K562 (cell line): ENCODE results near the gene CCDC169. TPM values are rescaled to one million over a fixed set of nuclear protein-coding genes. Genes with fewer than 3 reads are reported as not detected.

Experiments
- ATAC-seq: fragments of 200-7000 bp; cut with Tn5 transposase; 3 replicates; pipeline ENCODE4 v1.9.1; 2020; ENCODE audit warnings: moderate library complexity
- BruUV-seq: library from RNA; stranded (reverse); fragments of 400-500 nt; replicated peaks from 2 replicates; lab custom pipeline; 2021; lab: Mats Ljungman, UMichigan
- CTCF ChIA-PET: fragments of 300-600 bp; formaldehyde crosslinking; extraction: SDS; loops from one replicate; lab custom pipeline; 2021; ENCODE audit warnings: low intra/inter-chr PET ratio; lab: Yijun Ruan, JAX
- POLR2A ChIA-PET: fragments of 300-600, 350-650 bp; sonication (Branson Sonifier 250); formaldehyde crosslinking; extraction: SDS; loops from one replicate; lab custom pipeline; 2021; ENCODE audit warnings: antibody characterized with exemption, inconsistent platforms; lab: Yijun Ruan, JAX
- DNase-seq, 4 experiments: peaks; one replicate each; pipeline versions ENCODE4 v3.0.0 to v3.0.0-alpha.2; 2011 to 2018; ENCODE audit warnings: low spot score in 3 of 4, mixed read lengths in 3 of 4; ENCODE audit errors: extremely low read depth in 1 of 4
- FAIRE-seq: peaks from 2 replicates; lab custom pipeline; 2011; peaks lifted over from hg19 to GRCh38; lab: Jason Lieb, UNC
- H2AFZ ChIP-seq: 2 replicates; pipeline ENCODE4 v1.6.0; 2011; ENCODE audit warnings: low read depth, low read length, control low read depth, inconsistent platforms
- H3K27ac ChIP-seq: fragments of 200-600 bp; 3 replicates; pipeline ENCODE4 v1.8.0; 2011; ENCODE audit warnings: low read depth, mild to moderate bottlenecking, control low read depth, inconsistent platforms, low read length, moderate library complexity, mixed read lengths; ENCODE audit errors: extremely low read depth
- H3K27me3 ChIP-seq, 2 experiments: fragments of 300-600 bp in 1 of 2; 2 replicates in 1 of 2; 3 replicates in 1 of 2; pipeline versions ENCODE4 v1.6.0 to v1.8.0; 2011; ENCODE audit warnings: inconsistent platforms in 2 of 2, low read length in 2 of 2, mild to moderate bottlenecking in 1 of 2, mixed read lengths in 1 of 2, moderate library complexity in 1 of 2; ENCODE audit not compliant: control insufficient read depth in 2 of 2, insufficient read depth in 2 of 2
- H3K36me3 ChIP-seq: fragments of 300-600 bp; 3 replicates; pipeline ENCODE4 v1.8.0; 2011; ENCODE audit warnings: mild to moderate bottlenecking, low read length, inconsistent platforms; ENCODE audit not compliant: control insufficient read depth, insufficient read depth
- H3K4me1 ChIP-seq, 2 experiments: fragments of 200-600 bp in 1 of 2; replicated peaks in 1 of 2; 2 replicates in 1 of 2; 3 replicates in 1 of 2; pipeline versions ENCODE4 v1.5.1 to v1.8.0; 2011; ENCODE audit warnings: inconsistent platforms in 2 of 2, low read length in 2 of 2, mild to moderate bottlenecking in 1 of 2, mixed read lengths in 1 of 2, moderate library complexity in 1 of 2; ENCODE audit not compliant: control insufficient read depth in 2 of 2, insufficient read depth in 2 of 2
- H3K4me2 ChIP-seq: 2 replicates; pipeline ENCODE4 v1.6.1; 2011; ENCODE audit warnings: low read length, control low read depth, inconsistent platforms, mixed read lengths; ENCODE audit not compliant: insufficient read depth
- H3K4me3 ChIP-seq: fragments of 200-600 bp; sonication (generic), shearing (Covaris generic); 2 replicates; pipeline ENCODE4 v1.5.1; 2016; ENCODE audit warnings: control low read depth, inconsistent platforms
- H3K79me2 ChIP-seq: fragments of 200-600 bp; 3 replicates; pipeline ENCODE4 v1.8.0; 2011; ENCODE audit warnings: low read length, inconsistent platforms; ENCODE audit not compliant: control insufficient read depth, insufficient read depth
- H3K9ac ChIP-seq, 2 experiments: 2 replicates each; pipeline versions ENCODE4 v1.6.0 to v1.6.1; 2011; ENCODE audit warnings: low read depth in 2 of 2, low read length in 2 of 2, control low read depth in 1 of 2, inconsistent platforms in 1 of 2, mild to moderate bottlenecking in 1 of 2, mixed read lengths in 1 of 2; ENCODE audit not compliant: insufficient read depth in 1 of 2
- H3K9me1 ChIP-seq: one replicate; pipeline ENCODE4 v1.6.0; 2011; ENCODE audit warnings: inconsistent platforms, mild to moderate bottlenecking, low read length, moderate library complexity; ENCODE audit not compliant: control insufficient read depth, insufficient read depth
- H3K9me3 ChIP-seq: replicated peaks from 2 replicates; pipeline ENCODE4 v1.5.1; 2011; ENCODE audit warnings: low read depth, low read length, inconsistent platforms; ENCODE audit not compliant: control insufficient read depth, insufficient read depth
- H4K20me1 ChIP-seq: replicated peaks from 2 replicates; pipeline ENCODE4 v1.6.1; 2011; ENCODE audit warnings: low read length, inconsistent platforms, mixed read lengths; ENCODE audit not compliant: control insufficient read depth, insufficient read depth
- ARHGAP35 ChIP-seq: fragments of 450-650 bp; IDR thresholded peaks from 2 replicates; pipeline ENCODE4 v1.6.1; 2018; ENCODE audit not compliant: partially characterized antibody
- BCOR ChIP-seq: fragments of 450-650 bp; IDR thresholded peaks from 2 replicates; pipeline ENCODE4 v1.6.1; 2016
- BRD9 ChIP-seq: fragments of 450-650 bp; IDR thresholded peaks from 2 replicates; pipeline ENCODE4 v1.6.1; 2018; ENCODE audit warnings: low read depth; ENCODE audit not compliant: partially characterized antibody
- FOXJ3 ChIP-seq: sonication (generic); formaldehyde crosslinking; IDR thresholded peaks from 2 replicates; pipeline ENCODE4 v1.4.0; 2020; ENCODE audit warnings: mild to moderate bottlenecking, missing genetic modification reagents
- MYNN ChIP-seq, 2 experiments: sonication (generic); formaldehyde crosslinking in 1 of 2; IDR thresholded peaks; 2 replicates each; pipeline versions ENCODE4 v1.5.0 to v1.6.1; 2016 to 2020; ENCODE audit warnings: antibody characterized with exemption in 1 of 2, missing genetic modification reagents in 1 of 2
- PTRF ChIP-seq: fragments of 450-650 bp; IDR thresholded peaks from 2 replicates; pipeline ENCODE4 v1.6.1; 2016; ENCODE audit warnings: mild to moderate bottlenecking, missing genetic modification characterization, missing compliant biosample characterization
- RAD51 ChIP-seq: fragments of 450-650 bp; IDR thresholded peaks from 2 replicates; pipeline ENCODE4 v1.7.1; 2016; ENCODE audit warnings: low read depth, mild to moderate bottlenecking, borderline replicate concordance
- TBP ChIP-seq: optimal IDR thresholded peaks from 2 replicates; pipeline ENCODE3; 2011; ENCODE audit warnings: low read depth, low read length, improper control_type of control experiment
- ZFP1 ChIP-seq: fragments of 450-650 bp; formaldehyde crosslinking; IDR thresholded peaks from 2 replicates; pipeline ENCODE4 v1.4.0; 2020; ENCODE audit warnings: mild to moderate bottlenecking, mixed read lengths
- ZFX ChIP-seq: sonication (generic); formaldehyde crosslinking; IDR thresholded peaks from 2 replicates; pipeline ENCODE4 v1.8.0; 2022; ENCODE audit warnings: mild to moderate bottlenecking, missing genetic modification reagents, moderate library complexity
- ZKSCAN1 ChIP-seq: fragments of 150-350 bp; IDR thresholded peaks from 2 replicates; pipeline ENCODE4 v1.6.1; 2016; ENCODE audit warnings: low read depth, low read length
- ZNF764 ChIP-seq: fragments of 250-450 bp; sonication (Bioruptor Pico); IDR thresholded peaks from 2 replicates; pipeline ENCODE4 v1.4.0; 2020; ENCODE audit warnings: low read depth, mild to moderate bottlenecking, moderate library complexity
- whole genome bisulfite sequencing: fragments of 100-300 bp; shearing (Covaris generic); methylation state at CpG from one replicate; pipeline ENCODE4 v1.1.6; 2016; ENCODE audit warnings: low coverage, mixed read lengths; ENCODE audit not compliant: insufficient coverage; ENCODE audit errors: missing lambda C conversion rate; 5-methylcytosine and 5-hydroxymethylcytosine counted together
- in situ Hi-C: fragments of 300-500 bp; cut with MboI; formaldehyde crosslinking; loops from 4 replicates; pipeline ENCODE4 v1.15.0; 2018; ENCODE audit warnings: inconsistent platforms, mixed read lengths
- intact Hi-C: fragments of 100-400 bp; cut with micrococcal nuclease; formaldehyde crosslinking; loops from 2 replicates; pipeline ENCODE4 v1.14.2; 2022
- polyA plus RNA-seq, 8 experiments: library from polyadenylated mRNA; depleted of rRNA in 4 of 8; stranded (reverse) in 5 of 8; unstranded in 3 of 8; fragments of >200 nt; fragmentation: Nextera tagmentation in 2 of 8; fragmentation: Illumina TruSeq in 1 of 8; extraction: Ambion mirVana in 2 of 8; extraction: Trizol in 1 of 8; gene quantifications; 2 replicates each; pipeline versions ENCODE4 v1.2.1 to v1.2.3, GENCODE V29; 2011 to 2014; ENCODE audit warnings: inconsistent platforms in 1 of 8, missing spikeins in 1 of 8
- total RNA-seq, 7 experiments: library from RNA; depleted of rRNA in 6 of 7; stranded (reverse); fragments of >200 nt in 6 of 7; fragmentation: Illumina TruSeq in 2 of 7; extraction: Trizol in 2 of 7; gene quantifications; 2 replicates each; pipeline versions ENCODE4 v1.2.1 to v1.2.3, GENCODE V29; 2011 to 2021; ENCODE audit warnings: low replicate concordance in 1 of 7
- TF ChIP-seq, protein P1 (sequence below), 2 experiments: fragments of 250-450 bp in 1 of 2; fragments of 450-650 bp in 1 of 2; sonication (Bioruptor Pico) in 1 of 2; IDR thresholded peaks; 2 replicates each; pipeline versions ENCODE4 v1.6.1 to v1.8.0; 2016 to 2021; ENCODE audit warnings: mild to moderate bottlenecking in 2 of 2, moderate library complexity in 2 of 2, missing compliant biosample characterization in 1 of 2, missing genetic modification characterization in 1 of 2
- TF ChIP-seq, protein P2 (sequence below): fragments of 450-650 bp; IDR thresholded peaks from 2 replicates; pipeline ENCODE4 v1.6.1; 2017; ENCODE audit warnings: antibody characterized with exemption
- TF ChIP-seq, protein P3 (sequence below): fragments of 250-450 bp; sonication (Bioruptor Pico); IDR thresholded peaks from 2 replicates; pipeline ENCODE4 v1.5.0; 2021; ENCODE audit warnings: mild to moderate bottlenecking, borderline replicate concordance
- TF ChIP-seq, protein P4 (sequence below): sonication (generic); formaldehyde crosslinking; IDR thresholded peaks from 2 replicates; pipeline ENCODE4 v1.8.1; 2023; ENCODE audit warnings: mild to moderate bottlenecking, missing genetic modification reagents

CCDC169 gene
- total and polyA plus RNA-seq, 9 of the 15 experiments (the other 6 are each of a cell fraction or from before 2014, with no cell fraction given): 6.8 to 22.0 (median 12.4) TPM

DNA sequence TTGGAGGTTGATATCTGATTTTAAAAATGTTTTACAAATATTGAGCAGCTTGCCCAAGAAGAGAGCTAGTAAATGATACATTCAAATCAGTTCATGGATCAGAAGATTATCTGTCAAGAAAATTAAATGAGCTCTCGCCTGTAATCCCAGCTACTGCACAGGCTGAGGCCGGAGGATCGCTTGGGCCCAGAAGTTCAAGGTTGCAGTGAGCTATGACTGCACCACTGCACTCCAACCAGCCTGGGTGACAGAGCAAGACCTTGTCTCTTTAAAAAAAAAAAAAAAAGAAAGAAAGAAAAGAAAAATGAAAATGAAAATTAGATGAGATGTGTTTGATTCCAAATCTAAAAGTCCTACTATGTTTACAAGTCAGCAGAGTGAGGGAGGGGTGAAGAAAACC is 46.2 kb upstream of the CCDC169 start:
- in situ Hi-C loops: no loop called here
- peak overlapping the region; percentile 68; the same call in 1 of the 2 replicates for H3K4me3 ChIP-seq
- 16% methylated on average over 3 of the region's 3 CpGs for WGBS
- TF ChIP-seq, protein P1, sequence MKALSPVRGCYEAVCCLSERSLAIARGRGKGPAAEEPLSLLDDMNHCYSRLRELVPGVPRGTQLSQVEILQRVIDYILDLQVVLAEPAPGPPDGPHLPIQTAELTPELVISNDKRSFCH (CRISPR knock-in tag; IDR thresholded peaks at IDR 0.05): no peak
- TF ChIP-seq, protein P1 (tag; IDR thresholded peaks at IDR 0.05): no peak
- TF ChIP-seq, protein P2, sequence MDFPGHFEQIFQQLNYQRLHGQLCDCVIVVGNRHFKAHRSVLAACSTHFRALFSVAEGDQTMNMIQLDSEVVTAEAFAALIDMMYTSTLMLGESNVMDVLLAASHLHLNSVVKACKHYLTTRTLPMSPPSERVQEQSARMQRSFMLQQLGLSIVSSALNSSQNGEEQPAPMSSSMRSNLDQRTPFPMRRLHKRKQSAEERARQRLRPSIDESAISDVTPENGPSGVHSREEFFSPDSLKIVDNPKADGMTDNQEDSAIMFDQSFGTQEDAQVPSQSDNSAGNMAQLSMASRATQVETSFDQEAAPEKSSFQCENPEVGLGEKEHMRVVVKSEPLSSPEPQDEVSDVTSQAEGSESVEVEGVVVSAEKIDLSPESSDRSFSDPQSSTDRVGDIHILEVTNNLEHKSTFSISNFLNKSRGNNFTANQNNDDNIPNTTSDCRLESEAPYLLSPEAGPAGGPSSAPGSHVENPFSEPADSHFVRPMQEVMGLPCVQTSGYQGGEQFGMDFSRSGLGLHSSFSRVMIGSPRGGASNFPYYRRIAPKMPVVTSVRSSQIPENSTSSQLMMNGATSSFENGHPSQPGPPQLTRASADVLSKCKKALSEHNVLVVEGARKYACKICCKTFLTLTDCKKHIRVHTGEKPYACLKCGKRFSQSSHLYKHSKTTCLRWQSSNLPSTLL: no peak
- TF ChIP-seq PTRF (tag): no peak
- TF ChIP-seq, protein P3, sequence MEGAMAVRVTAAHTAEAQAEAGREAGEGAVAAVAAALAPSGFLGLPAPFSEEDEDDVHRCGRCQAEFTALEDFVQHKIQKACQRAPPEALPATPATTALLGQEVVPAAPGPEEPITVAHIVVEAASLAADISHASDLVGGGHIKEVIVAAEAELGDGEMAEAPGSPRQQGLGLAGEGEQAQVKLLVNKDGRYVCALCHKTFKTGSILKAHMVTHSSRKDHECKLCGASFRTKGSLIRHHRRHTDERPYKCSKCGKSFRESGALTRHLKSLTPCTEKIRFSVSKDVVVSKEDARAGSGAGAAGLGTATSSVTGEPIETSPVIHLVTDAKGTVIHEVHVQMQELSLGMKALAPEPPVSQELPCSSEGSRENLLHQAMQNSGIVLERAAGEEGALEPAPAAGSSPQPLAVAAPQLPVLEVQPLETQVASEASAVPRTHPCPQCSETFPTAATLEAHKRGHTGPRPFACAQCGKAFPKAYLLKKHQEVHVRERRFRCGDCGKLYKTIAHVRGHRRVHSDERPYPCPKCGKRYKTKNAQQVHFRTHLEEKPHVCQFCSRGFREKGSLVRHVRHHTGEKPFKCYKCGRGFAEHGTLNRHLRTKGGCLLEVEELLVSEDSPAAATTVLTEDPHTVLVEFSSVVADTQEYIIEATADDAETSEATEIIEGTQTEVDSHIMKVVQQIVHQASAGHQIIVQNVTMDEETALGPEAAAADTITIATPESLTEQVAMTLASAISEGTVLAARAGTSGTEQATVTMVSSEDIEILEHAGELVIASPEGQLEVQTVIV (CRISPR knock-in tag): no peak
- TF ChIP-seq, protein P4, sequence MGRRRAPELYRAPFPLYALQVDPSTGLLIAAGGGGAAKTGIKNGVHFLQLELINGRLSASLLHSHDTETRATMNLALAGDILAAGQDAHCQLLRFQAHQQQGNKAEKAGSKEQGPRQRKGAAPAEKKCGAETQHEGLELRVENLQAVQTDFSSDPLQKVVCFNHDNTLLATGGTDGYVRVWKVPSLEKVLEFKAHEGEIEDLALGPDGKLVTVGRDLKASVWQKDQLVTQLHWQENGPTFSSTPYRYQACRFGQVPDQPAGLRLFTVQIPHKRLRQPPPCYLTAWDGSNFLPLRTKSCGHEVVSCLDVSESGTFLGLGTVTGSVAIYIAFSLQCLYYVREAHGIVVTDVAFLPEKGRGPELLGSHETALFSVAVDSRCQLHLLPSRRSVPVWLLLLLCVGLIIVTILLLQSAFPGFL (CRISPR knock-in tag): no peak
- no peak for TF ChIP-seq RAD51
- no peak for TF ChIP-seq ARHGAP35
- no peak for TF ChIP-seq FOXJ3 (CRISPR knock-in tag)
- no peak for TF ChIP-seq ZKSCAN1
- TF ChIP-seq BRD9: no peak
- TF ChIP-seq TBP: no peak
- no peak for TF ChIP-seq ZNF764 (CRISPR knock-in tag)
- no peak for TF ChIP-seq BCOR
- TF ChIP-seq ZFX: no peak
- no peak for TF ChIP-seq ZFP1 (CRISPR knock-in tag)
- no peak for TF ChIP-seq MYNN (IDR thresholded peaks at IDR 0.05)
- TF ChIP-seq MYNN (CRISPR knock-in tag; IDR thresholded peaks at IDR 0.05): no peak

More for the DNA sequence above, 46.2 kb upstream of the CCDC169 start:
- Histone ChIP-seq H3K9ac (peak overlapping the region; percentile 64 to 93; a peak in 3 of 4 replicates), H3K9me1 (no peaks in the 10 kb centered on the region), H3K27me3 (no peaks in the 10 kb centered on the region), H3K4me2 (peak overlapping the region; percentile 91), H3K27ac (peak overlapping the region; percentile 97), H2AFZ (peak overlapping the region; percentile 69), H3K4me1 (peaks cover 0 to 6% of the 10 kb centered on the region in 2 experiments; a peak in 3 of 5 replicates), H3K79me2 (peaks cover 76% of the 10 kb centered on the region), H3K36me3 (no peaks in the 10 kb centered on the region), H3K9me3 (no peaks in the 10 kb centered on the region), H4K20me1 (no peaks in the 10 kb centered on the region)
- peak; percentile 32; the same call in 2 of the 3 replicates for ATAC-seq
- DNase-seq: peak in 1 of 4 experiments; percentile 30
- intact Hi-C loops: loop anchor here (2.0 to 10.0 kb wide), 2 partner anchors 47 to 471 kb away; partner anchors contain the start of genes CCDC169 and RFXAP
- BruUV-seq: no TSS peak
- POLR2A ChIA-PET: interaction anchor here (1.0 kb wide), 1 partner anchor 13 kb away, joined by 3 read pairs; no protein-coding TSS in a partner anchor
- CTCF ChIA-PET: no interaction called here
- FAIRE-seq: no peak
